Fibroblast of the aortic adventitia (primary cell): ENCODE data around the gene ZNF211. TPM values are rescaled to one million over a fixed set of nuclear protein-coding genes. Genes with fewer than 3 reads are reported as not detected.

Source experiments
- DNase-seq: peaks from one replicate; pipeline ENCODE4 v3.0.0-alpha.2; 2010; ENCODE audit warnings: low read depth
- H3K4me3 ChIP-seq: 2 replicates; pipeline ENCODE4 v1.5.1; 2011; ENCODE audit warnings: low read depth, mild to moderate bottlenecking, control low read depth, low read length, moderate library complexity
- CTCF ChIP-seq: IDR thresholded peaks from 2 replicates; pipeline ENCODE4 v1.5.1; 2011; ENCODE audit warnings: mild to moderate bottlenecking, low read length, control low read depth, inconsistent platforms; ENCODE audit not compliant: insufficient read depth
- total RNA-seq: library from RNA; depleted of rRNA; stranded (reverse); fragments of >200 nt; gene quantifications from 2 replicates; pipeline ENCODE4 v1.2.3, GENCODE V29; 2012; ENCODE audit warnings: low replicate concordance

The ZNF211 gene
- total RNA-seq, 1 donor, result 6.2 TPM

DNA sequence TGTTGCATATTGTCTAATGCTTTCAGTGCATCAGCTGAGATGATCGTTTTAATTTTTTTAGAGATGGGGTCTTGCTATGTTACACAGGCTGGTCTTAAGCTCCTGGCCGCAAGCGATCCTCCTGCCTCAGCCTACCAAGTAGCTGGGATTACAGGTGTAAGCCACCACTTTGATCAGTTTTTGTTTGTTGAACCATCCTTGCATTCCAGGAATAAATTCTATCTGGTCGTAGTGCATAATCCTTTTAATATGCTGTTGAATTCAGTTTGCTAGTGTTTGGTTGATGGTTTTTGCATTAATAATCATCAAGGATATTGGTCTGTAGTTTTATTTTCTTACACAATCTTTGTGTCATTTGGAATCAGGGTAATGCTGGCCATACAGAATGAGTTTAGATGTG, 4.4 kb downstream of the ZNF211 start:
- no peak overlapping the region for H3K4me3 ChIP-seq
- no peak for DNase-seq
- TF ChIP-seq CTCF, result no peak

DNA sequence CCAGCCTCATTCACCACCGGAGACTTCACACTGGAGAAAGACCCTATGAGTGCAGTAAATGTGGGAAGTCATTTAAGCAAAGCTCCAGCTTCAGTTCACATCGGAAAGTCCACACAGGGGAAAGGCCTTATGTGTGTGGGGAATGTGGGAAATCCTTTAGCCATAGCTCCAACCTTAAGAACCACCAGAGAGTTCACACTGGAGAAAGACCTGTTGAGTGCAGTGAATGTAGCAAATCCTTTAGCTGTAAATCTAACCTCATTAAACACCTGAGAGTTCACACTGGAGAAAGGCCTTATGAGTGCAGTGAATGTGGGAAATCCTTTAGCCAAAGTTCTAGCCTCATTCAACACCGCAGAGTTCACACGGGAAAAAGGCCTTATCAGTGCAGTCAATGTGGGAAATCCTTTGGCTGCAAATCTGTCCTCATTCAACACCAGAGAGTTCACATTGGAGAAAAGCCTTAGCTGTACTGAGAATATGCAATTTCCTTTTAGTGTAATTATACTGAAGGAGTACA, 8.8 kb downstream of the ZNF211 start:
- DNase-seq, result no peak
- no peak for TF ChIP-seq CTCF
- no peak overlapping the region for H3K4me3 ChIP-seq

- TF ChIP-seq CTCF, result no peak
- DNase-seq, result no peak
- H3K4me3 ChIP-seq, result no peak overlapping the region
Measured at GRCh38 chr19:57642396-57643046, 9.6 kb downstream of the ZNF211 start.

DNA sequence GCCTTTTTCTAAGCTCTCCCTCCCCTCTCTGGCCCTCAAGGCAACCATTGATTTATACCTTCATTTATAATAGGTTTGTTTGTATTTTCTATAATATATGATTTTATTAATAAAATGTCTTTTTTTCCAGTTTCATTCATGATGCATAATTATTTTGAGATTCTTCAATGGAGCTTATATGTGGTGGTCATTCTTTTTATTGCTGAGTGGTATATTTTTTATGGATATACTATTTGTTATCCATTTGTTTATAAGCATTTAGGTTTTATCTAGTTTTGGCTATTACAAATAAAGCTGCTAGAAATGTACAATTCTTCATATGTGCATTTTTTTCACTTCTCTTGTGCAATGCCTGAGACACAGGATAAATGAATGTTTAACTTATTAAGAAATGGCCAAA, 10.8 kb downstream of the ZNF211 start:
- no peak for TF ChIP-seq CTCF
- H3K4me3 ChIP-seq, result no peak overlapping the region
- no peak for DNase-seq

DNA sequence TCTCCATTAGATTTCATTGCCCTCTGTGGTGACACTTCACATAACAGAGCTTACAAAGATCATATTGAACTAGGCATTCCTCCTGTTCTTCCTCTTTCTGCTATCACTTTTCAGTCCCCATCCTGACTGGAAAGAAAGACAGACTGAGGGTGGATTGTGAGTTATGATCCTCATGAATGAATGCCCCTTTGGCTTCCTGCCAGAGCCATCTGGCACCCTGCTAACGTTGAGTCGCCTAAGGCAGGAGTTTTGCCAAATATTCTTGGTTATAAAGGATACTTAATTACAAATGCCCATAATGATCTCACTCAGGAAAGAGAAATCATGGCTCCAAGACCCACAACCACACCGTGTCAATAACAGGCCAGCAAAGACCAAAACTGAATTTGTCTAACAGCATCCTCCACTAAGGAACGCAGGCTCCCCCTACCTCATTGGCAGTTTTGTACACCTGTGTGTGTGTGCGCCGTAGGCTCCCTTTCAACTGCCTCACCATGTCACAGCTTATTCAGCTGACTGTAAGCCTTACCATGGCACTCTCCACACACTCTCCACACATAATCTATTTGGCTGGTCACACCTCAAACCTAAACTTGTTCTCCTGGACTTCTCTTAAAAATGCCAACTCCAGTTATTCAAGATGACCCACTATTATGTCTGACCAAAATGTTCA, 15.5 kb downstream of the ZNF211 start:
- TF ChIP-seq CTCF, result no peak
- H3K4me3 ChIP-seq, result no peak overlapping the region
- no peak for DNase-seq

- no peak for DNase-seq
- H3K4me3 ChIP-seq, result no peak overlapping the region
- TF ChIP-seq CTCF, result no peak
Measured at GRCh38 chr19:57651654-57651996, 18.7 kb downstream of the ZNF211 start.

DNA sequence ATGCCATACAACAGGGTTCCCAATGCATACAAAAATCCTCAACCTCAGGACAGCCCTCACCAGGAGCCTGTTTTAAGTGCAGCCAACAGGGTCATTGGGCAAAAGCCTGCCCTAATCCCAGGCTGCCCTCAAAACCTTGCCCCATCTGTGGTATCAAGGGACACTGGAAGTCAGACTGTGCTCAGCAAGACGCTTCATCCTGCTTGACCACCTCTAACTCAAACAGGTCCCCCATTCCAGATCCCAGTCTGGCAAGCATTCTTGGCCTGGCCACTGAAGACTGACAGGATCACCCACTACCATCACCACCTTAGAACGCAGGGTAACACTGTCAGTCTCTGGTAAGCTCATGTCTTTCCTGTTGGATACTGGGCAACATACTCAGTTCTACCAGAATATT, 20.7 kb downstream of the ZNF211 start:
- no peak for TF ChIP-seq CTCF
- no peak for DNase-seq
- H3K4me3 ChIP-seq, result no peak overlapping the region
